T-helper 22 cell (primary cell): Measurements from ENCODE around the gene TMSB15C.

ENCODE experiments used
- DNase-seq: peaks from one replicate; pipeline ENCODE4 v3.0.0-alpha.2; 2020; ENCODE audit warnings: low read depth

TMSB15C gene

DNA sequence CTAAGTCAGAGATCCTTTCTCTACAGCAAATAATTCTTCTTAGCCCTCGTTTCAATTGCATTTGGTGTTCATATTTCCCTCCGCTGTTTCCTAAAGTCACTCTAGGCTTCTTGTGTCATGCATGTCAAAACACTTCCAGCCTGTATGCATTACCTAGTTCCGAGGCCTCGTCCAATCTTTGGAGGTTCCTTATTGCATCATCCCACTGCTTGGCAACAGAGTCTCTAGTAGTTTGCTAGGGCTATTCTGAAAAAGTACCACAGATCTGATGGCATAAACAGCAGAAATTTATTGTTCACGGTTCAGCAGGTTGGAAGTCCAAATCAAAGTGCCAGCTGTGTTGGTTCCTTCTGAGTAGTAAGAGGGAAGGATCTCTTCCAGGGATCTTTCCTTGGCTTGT, 30.4 kb downstream of the TMSB15C start:
- no peak for DNase-seq

DNA sequence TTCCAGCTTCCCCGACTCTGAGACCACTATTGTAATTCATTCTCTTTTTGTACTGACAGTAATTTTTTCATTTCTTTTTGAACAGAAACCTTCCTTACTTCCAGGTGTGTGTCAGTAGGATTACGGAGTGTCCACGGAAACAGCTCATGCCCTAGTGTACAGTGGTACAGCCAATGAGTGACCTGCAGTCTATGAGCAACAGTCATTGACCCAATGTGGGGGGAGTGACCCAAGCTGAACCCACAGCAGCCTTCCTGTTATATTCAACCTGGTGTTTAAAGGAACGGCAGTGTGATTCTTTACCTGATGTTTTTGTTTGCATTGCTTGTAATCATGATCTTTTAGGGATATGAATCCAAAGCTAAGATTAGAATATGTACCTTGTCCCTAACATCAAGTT, 35.0 kb downstream of the TMSB15C start:
- DNase-seq = no peak

- DNase-seq = no peak
Measured at GRCh38 chrX:104039689-104040505, 36.1 kb downstream of the TMSB15C start, which contains the start of gene H2BW2. H2BW2 (plus strand) TSS chrX:104039956; CDS start chrX:104039995, 39 bp downstream.
